Pancreas (tissue), 10 donors: ENCODE results near the gene FGG. TPM values are rescaled to one million over a fixed set of nuclear protein-coding genes. Genes with fewer than 3 reads are reported as not detected.

ENCODE experiments used
- ATAC-seq, 4 donors: fragments of 200-7000 bp; cut with Tn5 transposase; one replicate each; pipeline versions ENCODE4 v1.8.0 to v1.9.1; 2020; ENCODE audit warnings: mild to moderate bottlenecking in 4 of 4, moderate library complexity in 4 of 4
- DNase-seq, 6 donors: peaks; one replicate each; pipeline ENCODE4 v3.0.0-alpha.2; 2020
- FAIRE-seq: peaks from 2 replicates; lab custom pipeline; 2012; peaks lifted over from hg19 to GRCh38; lab: Jason Lieb, UNC
- H3K27ac ChIP-seq, 4 donors: fragments of 200-600 bp; sonication (generic); 1 replicate in 3 of 4; 2 replicates in 1 of 4; pipeline versions ENCODE4 v1.5.0 to v1.8.0; 2020
- H3K27me3 ChIP-seq, 4 donors: fragments of 200-600 bp; one replicate each; pipeline ENCODE4 v1.8.0; 2021
- H3K36me3 ChIP-seq, 3 donors: fragments of 200-600 bp; sonication (generic) in 1 of 3; one replicate each; pipeline versions ENCODE4 v1.5.0 to v1.8.0; 2020 to 2021
- H3K4me1 ChIP-seq, 3 donors: fragments of 200-600 bp; one replicate each; pipeline ENCODE4 v1.8.0; 2021
- H3K4me3 ChIP-seq, 4 donors: fragments of 200-600 bp; sonication (generic) in 2 of 4; one replicate each; pipeline versions ENCODE4 v1.5.0 to v1.8.0; 2020 to 2021
- H3K9me3 ChIP-seq, 4 donors: fragments of 200-600 bp; one replicate each; pipeline ENCODE4 v1.8.0; 2021
- WGBS, 2 donors: extraction: QIAGEN DNeasy Blood & Tissue Kit; methylation state at CpG; one replicate each; pipeline ENCODE4 v1.1.7; 2013; 5-methylcytosine and 5-hydroxymethylcytosine counted together
- intact Hi-C, 3 donors: fragments of 100-400 bp; cut with DNase I; formaldehyde crosslinking; loops; one replicate each; pipeline versions ENCODE4 v1.11.1 to v1.14.2; 2022
- polyA plus RNA-seq, 2 donors: library from polyadenylated mRNA; stranded (reverse); fragments of 200-250 nt; gene quantifications; one replicate each; pipeline ENCODE4 v1.2.3, GENCODE V29; 2013
- total RNA-seq, 6 donors: library from RNA; stranded (reverse); fragmentation: NEBNext Ultra II Directional in 4 of 6; extraction: Animal tissue kit (Norgen Biotek cat#: 25700) in 4 of 6; gene quantifications; one replicate each; pipeline versions ENCODE4 v1.2.1 to v1.2.4, GENCODE V29; 2021 to 2023
- TF ChIP-seq, protein P1 (sequence below), 4 donors: fragments of 200-600 bp; sonication (generic) in 3 of 4; IDR thresholded peaks; one replicate each; pipeline versions ENCODE4 v1.5.0 to v1.8.0; 2021; ENCODE audit warnings: antibody characterized with exemption in 4 of 4
- donor health status: healthy with polysubstance abuse.
- donor health status: DM: no; HTN: no; CAD: no; lungs with moderate emphysema.
- donor health status: DM: no; HTN: no; CAD: no.
- donor health status: control.
- donor health status: control.
- donor health status: Bipolar disorder and iron deficiency.
- donor health status: DM: yes; HTN: yes; CAD: no.
- donor health status: DM: no; HTN: no; CAD: no.
- donor health status: DM: no; HTN: no; CAD: no.
- donor health status: DM: yes; HTN: yes; CAD: no.

Gene FGG
- total and polyA plus RNA-seq, 8 donors = 0.20 to 26.0 (median 4.0) TPM; not detected in 1

DNA sequence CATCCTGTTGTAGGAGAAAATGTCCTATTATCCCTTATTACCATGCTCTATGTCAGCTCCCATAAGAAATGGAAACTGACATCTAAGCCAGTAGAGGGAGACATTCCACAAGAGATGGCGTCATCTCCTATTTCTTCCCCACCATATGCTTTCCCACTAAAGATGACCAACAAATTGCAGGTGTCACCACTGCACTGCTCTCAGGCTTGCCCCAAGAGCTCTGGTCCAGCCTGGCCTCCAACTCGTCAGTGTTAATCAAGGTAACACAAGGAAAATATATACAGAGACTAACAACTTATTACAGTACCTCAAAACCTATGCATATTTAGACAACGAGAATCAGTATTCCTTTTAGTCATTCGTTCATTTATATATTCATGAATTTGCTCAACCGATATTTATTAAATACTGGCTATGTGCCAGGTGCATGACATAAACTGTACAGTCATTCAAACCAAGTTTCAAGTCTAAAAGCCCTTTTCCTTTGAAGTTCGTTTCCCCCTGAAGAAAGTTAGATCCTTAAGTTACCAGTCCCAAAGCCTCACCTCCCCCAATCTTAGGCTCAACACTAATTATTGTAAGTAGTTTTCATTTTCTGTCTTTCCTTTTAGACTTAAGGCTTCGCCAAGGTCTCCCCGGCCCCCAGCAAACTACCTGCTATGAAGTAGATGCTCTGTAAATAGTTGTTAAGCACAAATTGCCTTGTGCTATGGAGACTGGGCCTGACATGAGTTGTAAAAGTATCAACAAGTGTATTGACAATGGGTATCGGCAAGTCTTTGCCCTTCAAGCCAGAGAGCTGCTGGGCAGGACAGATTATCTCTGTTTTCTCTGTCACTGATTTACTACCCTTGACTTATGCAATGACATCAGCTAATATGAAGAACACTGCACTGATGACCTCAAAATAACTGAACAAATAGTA, 52.7 kb downstream of the FGG start:
- peak; percentile 58 to 96 (median 92) for ATAC-seq
- H3K27ac ChIP-seq = no peak overlapping the region
- no peaks in the 10 kb centered on the region for H3K9me3 ChIP-seq
- intact Hi-C loops = loop anchor here in 2 of 3 donors (5.0 to 10.0 kb wide), 2 partner anchors 63 to 225 kb away; partner anchors contain the start of gene RBM46 (in 1 of the 2)
- WGBS, 2 donors = 52 to 57% methylated on average over 9 of the region's 9 CpGs
- no peaks in the 10 kb centered on the region for H3K36me3 ChIP-seq
- H3K4me1 ChIP-seq = peaks cover 0 to 5% (median 0%) of the 10 kb centered on the region in 3 donors
- H3K27me3 ChIP-seq = no peaks in the 10 kb centered on the region
- H3K4me3 ChIP-seq = no peak overlapping the region
- TF ChIP-seq, protein P1, sequence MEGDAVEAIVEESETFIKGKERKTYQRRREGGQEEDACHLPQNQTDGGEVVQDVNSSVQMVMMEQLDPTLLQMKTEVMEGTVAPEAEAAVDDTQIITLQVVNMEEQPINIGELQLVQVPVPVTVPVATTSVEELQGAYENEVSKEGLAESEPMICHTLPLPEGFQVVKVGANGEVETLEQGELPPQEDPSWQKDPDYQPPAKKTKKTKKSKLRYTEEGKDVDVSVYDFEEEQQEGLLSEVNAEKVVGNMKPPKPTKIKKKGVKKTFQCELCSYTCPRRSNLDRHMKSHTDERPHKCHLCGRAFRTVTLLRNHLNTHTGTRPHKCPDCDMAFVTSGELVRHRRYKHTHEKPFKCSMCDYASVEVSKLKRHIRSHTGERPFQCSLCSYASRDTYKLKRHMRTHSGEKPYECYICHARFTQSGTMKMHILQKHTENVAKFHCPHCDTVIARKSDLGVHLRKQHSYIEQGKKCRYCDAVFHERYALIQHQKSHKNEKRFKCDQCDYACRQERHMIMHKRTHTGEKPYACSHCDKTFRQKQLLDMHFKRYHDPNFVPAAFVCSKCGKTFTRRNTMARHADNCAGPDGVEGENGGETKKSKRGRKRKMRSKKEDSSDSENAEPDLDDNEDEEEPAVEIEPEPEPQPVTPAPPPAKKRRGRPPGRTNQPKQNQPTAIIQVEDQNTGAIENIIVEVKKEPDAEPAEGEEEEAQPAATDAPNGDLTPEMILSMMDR (IDR thresholded peaks at IDR 0.05) = peak in 3 of 4 donors; percentile 31 to 40 (median 37)
- FAIRE-seq = no peak
- DNase-seq = peak in 1 of 6 donors; percentile 21

DNA sequence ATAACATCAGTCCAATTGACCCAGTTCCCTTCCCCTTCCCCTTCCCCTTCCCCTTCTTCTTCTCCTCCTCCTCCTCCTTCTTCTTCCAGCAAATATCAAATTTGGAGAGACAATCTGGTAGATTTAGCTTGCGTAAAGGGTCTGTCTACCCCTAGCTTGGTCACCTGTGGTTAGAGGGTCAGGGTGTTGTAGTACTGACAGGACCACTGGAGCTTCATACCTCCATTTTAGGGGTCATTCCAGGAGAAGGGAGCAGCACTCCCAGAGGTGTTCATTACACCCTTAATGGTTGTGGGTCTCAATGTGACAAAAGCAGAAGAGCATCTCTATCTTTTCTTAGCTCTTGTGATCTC, 53.3 kb downstream of the FGG start:
- Histone ChIP-seq H3K4me3 (no peak overlapping the region), H3K27ac (no peak overlapping the region), H3K27me3 (no peaks in the 10 kb centered on the region), H3K36me3 (no peaks in the 10 kb centered on the region), H3K4me1 (peaks cover 0 to 5% (median 0%) of the 10 kb centered on the region in 3 donors), H3K9me3 (no peaks in the 10 kb centered on the region)
- no peak for DNase-seq
- ATAC-seq = peak in 1 of 4 donors; percentile 19
- TF ChIP-seq, protein P1 (IDR thresholded peaks at IDR 0.05) = no peak
- no peak for FAIRE-seq
- WGBS, 2 donors = 53 to 57% methylated on average over 1 of the region's 1 CpG
- intact Hi-C loops = loop anchor here in 2 of 3 donors (5.0 to 10.0 kb wide), 2 partner anchors 63 to 226 kb away; partner anchors contain the start of gene RBM46 (in 1 of the 2)

Other genes starting within 250 kb of the FGG start
- gene DCHS2, start 120.9 kb downstream of the FGG start, total RNA-seq = under 1 TPM in 5 of 6 donors, not detected in 1; 0.06 to 0.16 (median 0.09) TPM
- gene DCHS2, start 120.9 kb downstream of the FGG start, polyA plus RNA-seq = under 1 TPM; 0.04 to 0.23 TPM
- 10 to 100 TPM; 18.5 to 34.8 (median 30.5) TPM for gene PLRG1, start 62.3 kb downstream of the FGG start, total RNA-seq
- gene PLRG1, start 62.3 kb downstream of the FGG start, polyA plus RNA-seq = 10 to 100 TPM; 20.6 to 38.6 TPM
- 1 to 10 TPM in 2 of 6 donors, under 1 TPM in 2, not detected in 2; 0.20 to 6.6 (median 1.5) TPM for gene FGB, start 49.6 kb downstream of the FGG start, total RNA-seq
- gene FGB, start 49.6 kb downstream of the FGG start, polyA plus RNA-seq = 1 to 10 TPM in 1 of 2 donors, under 1 TPM in 1; 0.59 to 1.6 TPM
- 10 to 100 TPM in 3 of 6 donors, 1 to 10 TPM in 2, under 1 TPM in 1; 0.09 to 30.3 (median 7.7) TPM for gene FGA, start 21.9 kb downstream of the FGG start, total RNA-seq
- gene FGA, start 21.9 kb downstream of the FGG start, polyA plus RNA-seq = 10 to 100 TPM in 1 of 2 donors, 1 to 10 TPM in 1; 1.4 to 15.2 TPM
- gene LRAT, start 131.3 kb upstream of the FGG start, total RNA-seq = under 1 TPM; 0.28 to 0.75 (median 0.48) TPM
- under 1 TPM; 0.15 to 0.75 TPM for gene LRAT, start 131.3 kb upstream of the FGG start, polyA plus RNA-seq
- gene RBM46, start 168.6 kb upstream of the FGG start, total RNA-seq = under 1 TPM in 1 of 6 donors, not detected in 5; 0.06 TPM
- under 1 TPM; 0.04 to 0.05 TPM for gene RBM46, start 168.6 kb upstream of the FGG start, polyA plus RNA-seq